Glutamatergic neuron (in vitro differentiated cells): ENCODE data around the gene MNAT1. TPM values are rescaled to one million over a fixed set of nuclear protein-coding genes. Genes with fewer than 3 reads are reported as not detected.
A peak's percentile ranks its signal among the peaks of the same experiment; 100 is the strongest.

Source experiments
- DNase-seq: peaks from one replicate; pipeline ENCODE4 v3.0.0; 2022
- H3K27ac Mint-ChIP-seq: one replicate; pipeline ENCODE4 v1.8.0; 2020; ENCODE audit warnings: mild to moderate bottlenecking, mixed read lengths, inconsistent platforms; ENCODE audit not compliant: unreplicated experiment
- H3K27me3 Mint-ChIP-seq: one replicate; pipeline ENCODE4 v1.8.0; 2020; ENCODE audit warnings: mild to moderate bottlenecking, moderate library complexity, mixed read lengths, inconsistent platforms; ENCODE audit not compliant: unreplicated experiment
- H3K36me3 Mint-ChIP-seq: one replicate; pipeline ENCODE4 v1.8.0; 2020; ENCODE audit warnings: mild to moderate bottlenecking, mixed read lengths, inconsistent platforms; ENCODE audit not compliant: unreplicated experiment
- H3K4me1 Mint-ChIP-seq: one replicate; pipeline ENCODE4 v1.8.0; 2020; ENCODE audit warnings: mild to moderate bottlenecking, low read depth, mixed read lengths, inconsistent platforms; ENCODE audit not compliant: unreplicated experiment
- H3K4me3 Mint-ChIP-seq: one replicate; pipeline ENCODE4 v1.8.0; 2020; ENCODE audit warnings: mild to moderate bottlenecking, mixed read lengths, inconsistent platforms; ENCODE audit not compliant: unreplicated experiment
- H3K9me3 Mint-ChIP-seq: one replicate; pipeline ENCODE4 v1.8.0; 2020; ENCODE audit warnings: mild to moderate bottlenecking, moderate library complexity, mixed read lengths, inconsistent platforms; ENCODE audit not compliant: unreplicated experiment
- total RNA-seq: library from RNA; stranded (reverse); fragmentation: NEBNext Ultra II Directional; extraction: Animal tissue kit (Norgen Biotek cat#: 25700); gene quantifications from one replicate; pipeline ENCODE4 v1.2.1, GENCODE V29; 2021; ENCODE audit not compliant: unreplicated experiment
- TF ChIP-seq, protein P1 (sequence below): fragments of 200-600 bp; sonication (generic); IDR thresholded peaks from one replicate; pipeline ENCODE4 v1.5.0; 2021; ENCODE audit not compliant: partially characterized antibody, unreplicated experiment

The MNAT1 gene
- total RNA-seq, 1 donor from 2014 or later, result 45.2 TPM

- Mint-ChIP-seq H3K4me3 (no peak overlapping the region), H3K27me3 (no peaks in the 10 kb centered on the region), H3K27ac (no peak overlapping the region), H3K4me1 (no peaks in the 10 kb centered on the region), H3K36me3 (no peaks in the 10 kb centered on the region), H3K9me3 (no peaks in the 10 kb centered on the region)
- TF ChIP-seq, protein P1, sequence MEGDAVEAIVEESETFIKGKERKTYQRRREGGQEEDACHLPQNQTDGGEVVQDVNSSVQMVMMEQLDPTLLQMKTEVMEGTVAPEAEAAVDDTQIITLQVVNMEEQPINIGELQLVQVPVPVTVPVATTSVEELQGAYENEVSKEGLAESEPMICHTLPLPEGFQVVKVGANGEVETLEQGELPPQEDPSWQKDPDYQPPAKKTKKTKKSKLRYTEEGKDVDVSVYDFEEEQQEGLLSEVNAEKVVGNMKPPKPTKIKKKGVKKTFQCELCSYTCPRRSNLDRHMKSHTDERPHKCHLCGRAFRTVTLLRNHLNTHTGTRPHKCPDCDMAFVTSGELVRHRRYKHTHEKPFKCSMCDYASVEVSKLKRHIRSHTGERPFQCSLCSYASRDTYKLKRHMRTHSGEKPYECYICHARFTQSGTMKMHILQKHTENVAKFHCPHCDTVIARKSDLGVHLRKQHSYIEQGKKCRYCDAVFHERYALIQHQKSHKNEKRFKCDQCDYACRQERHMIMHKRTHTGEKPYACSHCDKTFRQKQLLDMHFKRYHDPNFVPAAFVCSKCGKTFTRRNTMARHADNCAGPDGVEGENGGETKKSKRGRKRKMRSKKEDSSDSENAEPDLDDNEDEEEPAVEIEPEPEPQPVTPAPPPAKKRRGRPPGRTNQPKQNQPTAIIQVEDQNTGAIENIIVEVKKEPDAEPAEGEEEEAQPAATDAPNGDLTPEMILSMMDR, result no peak
- no peak for DNase-seq
Observed at GRCh38 chr14:60925286-60925685, 190.7 kb downstream of the MNAT1 start.

- no peak for DNase-seq
- Mint-ChIP-seq H3K4me1 (peaks cover 2% of the 10 kb centered on the region), H3K9me3 (no peaks in the 10 kb centered on the region), H3K27ac (no peak overlapping the region), H3K36me3 (no peaks in the 10 kb centered on the region), H3K27me3 (no peaks in the 10 kb centered on the region), H3K4me3 (no peak overlapping the region)
- TF ChIP-seq, protein P1, result no peak
Observed at GRCh38 chr14:60926002-60926401, 191.4 kb downstream of the MNAT1 start.

GRCh38 chr14:60931218-60931617, 196.7 kb downstream of the MNAT1 start:
- no peak for DNase-seq
- Mint-ChIP-seq H3K4me3 (no peak overlapping the region), H3K27ac (peak overlapping the region; percentile 13), H3K9me3 (no peaks in the 10 kb centered on the region), H3K4me1 (peaks cover 12% of the 10 kb centered on the region), H3K27me3 (no peaks in the 10 kb centered on the region), H3K36me3 (no peaks in the 10 kb centered on the region)
- TF ChIP-seq, protein P1, result no peak

DNA sequence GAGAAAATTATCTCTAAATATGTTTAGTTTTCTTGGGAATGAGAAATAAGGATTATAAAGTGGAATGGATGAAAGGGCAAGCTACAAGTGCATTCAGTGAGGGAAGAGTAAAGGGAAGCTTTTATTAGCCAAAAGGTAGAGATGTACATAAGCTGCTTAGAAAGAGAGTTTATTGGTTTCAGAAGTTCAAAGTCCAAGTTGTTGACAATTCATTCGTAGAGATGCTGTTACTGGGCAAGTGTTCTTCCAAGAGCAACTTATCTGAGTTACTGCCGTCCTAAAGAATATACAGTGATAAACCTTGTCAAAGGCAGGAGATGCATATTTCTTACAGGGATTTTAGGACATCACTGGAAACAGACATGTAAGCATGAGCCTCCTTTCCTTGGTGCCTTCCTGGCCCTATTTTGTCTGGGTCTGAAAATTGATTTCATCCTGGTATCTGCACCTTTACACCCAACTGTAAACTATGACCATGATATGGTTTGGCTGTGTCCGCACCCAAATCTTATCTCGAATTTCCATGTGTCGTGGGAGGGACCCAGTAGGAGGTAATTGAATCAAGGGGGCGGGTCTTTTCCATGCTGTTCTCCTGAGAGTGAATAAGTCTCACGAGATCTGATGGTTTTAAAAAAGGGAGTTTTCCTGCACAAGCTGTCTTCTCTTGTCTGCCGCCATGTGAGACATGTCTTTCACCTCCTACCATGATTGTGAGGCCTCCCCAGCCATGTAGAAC, 199.5 kb downstream of the MNAT1 start:
- Mint-ChIP-seq H3K4me1 (peaks cover 12% of the 10 kb centered on the region), H3K27ac (peak overlapping the region; percentile 31), H3K27me3 (no peaks in the 10 kb centered on the region), H3K4me3 (no peak overlapping the region), H3K9me3 (no peaks in the 10 kb centered on the region), H3K36me3 (no peaks in the 10 kb centered on the region)
- DNase-seq, result no peak
- TF ChIP-seq, protein P1, result no peak

- Mint-ChIP-seq H3K27me3 (no peaks in the 10 kb centered on the region), H3K4me1 (peaks cover 12% of the 10 kb centered on the region), H3K36me3 (no peaks in the 10 kb centered on the region), H3K4me3 (no peak overlapping the region), H3K27ac (no peak overlapping the region), H3K9me3 (no peaks in the 10 kb centered on the region)
- TF ChIP-seq, protein P1, result no peak
- no peak for DNase-seq
Observed at GRCh38 chr14:60935319-60935718, 200.8 kb downstream of the MNAT1 start.
